LNCAP (cell line): ENCODE results near the gene PFDN4.

ENCODE experiments used
- CTCF ChIP-seq: fragments of 450-650 bp; IDR thresholded peaks from 2 replicates; pipeline ENCODE4 v1.5.1; 2017; ENCODE audit warnings: mild to moderate bottlenecking

Gene PFDN4

GRCh38 chr20:54162378-54163009, 45.4 kb upstream of the PFDN4 start:
- no peak for TF ChIP-seq CTCF

DNA sequence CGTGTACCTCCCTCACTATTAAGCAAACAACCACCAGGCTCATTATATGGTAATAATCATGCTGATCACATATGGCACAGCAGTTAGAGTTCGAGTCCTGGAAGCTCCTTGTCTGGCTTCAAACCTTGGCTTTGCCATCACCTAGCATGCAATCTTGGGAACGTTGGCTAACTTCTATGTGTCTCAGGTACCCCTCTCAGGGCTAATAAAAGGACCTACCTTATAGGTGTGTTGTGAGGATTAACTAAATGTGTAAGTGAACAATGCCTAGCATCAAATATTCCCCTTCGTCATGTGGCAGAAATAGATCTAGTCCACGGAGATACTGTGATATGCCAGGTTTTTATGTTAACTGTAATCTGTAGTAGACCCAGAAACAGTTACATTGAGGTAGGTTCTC, 44.5 kb upstream of the PFDN4 start:
- TF ChIP-seq CTCF: no peak

GRCh38 chr20:54165014-54165413, 42.9 kb upstream of the PFDN4 start:
- no peak for TF ChIP-seq CTCF

GRCh38 chr20:54165803-54166202, 42.1 kb upstream of the PFDN4 start:
- no peak for TF ChIP-seq CTCF

DNA sequence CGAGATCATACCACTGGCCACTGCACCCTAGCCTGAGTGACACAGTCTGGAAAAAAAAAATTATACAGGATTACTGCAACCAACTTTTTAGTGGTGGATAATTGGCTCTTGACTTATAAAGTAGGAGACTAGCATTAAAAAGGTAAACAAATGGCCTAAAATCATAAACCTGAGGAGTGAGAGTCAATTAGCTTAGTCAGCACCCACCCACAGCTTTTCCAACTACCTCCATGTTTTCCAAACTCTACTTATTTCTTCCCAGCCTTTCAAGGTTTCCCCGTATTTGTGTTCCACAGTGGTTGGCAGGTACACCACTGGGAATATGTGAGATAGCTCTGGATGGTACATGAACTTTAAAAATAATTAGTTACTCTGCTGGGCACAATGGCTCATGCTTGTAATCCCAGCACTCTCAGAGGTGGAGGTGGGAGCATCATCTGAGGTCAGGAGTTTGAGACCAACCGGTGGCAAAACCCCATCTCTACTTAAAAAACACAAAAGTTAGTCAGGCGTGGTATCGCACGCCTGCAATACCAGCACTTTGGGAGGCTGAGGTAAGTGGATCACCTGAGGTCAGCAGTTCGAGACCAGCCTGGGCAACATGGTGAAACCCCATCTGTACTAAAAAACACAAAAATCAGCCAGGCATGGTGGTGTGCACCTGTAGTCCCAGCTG, 40.8 kb upstream of the PFDN4 start:
- no peak for TF ChIP-seq CTCF

DNA sequence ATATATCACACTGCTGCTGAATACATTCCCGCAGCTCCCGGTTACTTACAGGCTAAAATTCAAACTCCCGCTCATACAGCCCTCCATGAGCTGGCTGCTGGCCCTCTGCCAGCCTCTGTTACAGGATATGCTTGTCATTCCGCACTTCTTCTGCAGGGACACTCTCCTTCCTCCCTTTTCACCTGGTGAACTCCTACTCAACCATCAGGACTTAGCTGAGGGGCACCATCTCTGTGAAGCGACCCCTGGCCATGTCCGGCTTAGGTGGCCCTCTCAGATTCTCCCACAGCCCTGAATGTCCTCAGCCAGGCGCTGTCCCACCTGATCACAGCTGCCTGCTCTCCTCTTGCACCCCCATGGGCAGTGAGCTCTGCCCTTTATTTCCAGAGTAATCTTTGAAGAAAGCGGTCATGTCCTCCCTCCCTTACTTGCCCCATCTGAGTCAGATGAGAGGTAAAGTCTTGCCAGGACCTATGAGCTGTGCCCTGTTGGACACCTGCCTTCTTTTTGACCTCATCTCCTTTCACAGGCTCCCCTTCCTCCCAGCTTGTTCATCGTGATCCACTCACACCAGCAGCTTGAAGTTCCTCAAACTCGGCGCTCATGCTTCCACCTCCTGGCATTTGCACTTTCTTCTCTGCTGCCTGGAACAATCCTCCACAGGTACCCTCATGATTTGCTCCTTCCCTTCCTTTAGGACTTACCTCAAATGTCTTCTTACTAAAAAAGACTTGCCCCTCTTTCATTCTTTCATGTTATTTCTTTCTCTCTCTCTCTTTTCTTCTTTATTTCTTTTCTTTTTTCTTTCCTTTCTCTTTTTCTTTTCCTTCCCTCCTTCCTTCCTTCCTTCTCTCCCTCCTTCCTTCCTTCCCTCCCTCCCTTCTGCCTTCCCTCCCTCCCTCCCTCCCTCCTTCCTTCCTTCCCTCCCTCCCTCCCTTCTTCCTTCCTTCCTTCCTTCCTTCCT, 39.7 kb upstream of the PFDN4 start:
- no peak for TF ChIP-seq CTCF

- TF ChIP-seq CTCF: no peak
These were observed 38.7 kb upstream of the PFDN4 start for GRCh38 chr20:54168961-54169862.
